PC-3 (cell line): ENCODE data around the gene ST6GALNAC1.

Experiments
- EZH2 ChIP-seq: fragments of 300-600 bp; sonication (generic); IDR thresholded peaks from one replicate; pipeline ENCODE4 v1.6.1; 2017; ENCODE audit warnings: antibody characterized with exemption, mild to moderate bottlenecking, low read length; ENCODE audit not compliant: unreplicated experiment
- TF ChIP-seq, protein P1 (sequence below): fragments of 300-600 bp; sonication (generic); conservative IDR thresholded peaks from 2 replicates; pipeline ENCODE4 v1.5.1; 2017; ENCODE audit warnings: antibody characterized with exemption, low read depth, mild to moderate bottlenecking, low read length

GRCh38 chr17:76579281-76579680 is 64.3 kb downstream of the ST6GALNAC1 start:
- no peak for TF ChIP-seq EZH2
- TF ChIP-seq, protein P1, sequence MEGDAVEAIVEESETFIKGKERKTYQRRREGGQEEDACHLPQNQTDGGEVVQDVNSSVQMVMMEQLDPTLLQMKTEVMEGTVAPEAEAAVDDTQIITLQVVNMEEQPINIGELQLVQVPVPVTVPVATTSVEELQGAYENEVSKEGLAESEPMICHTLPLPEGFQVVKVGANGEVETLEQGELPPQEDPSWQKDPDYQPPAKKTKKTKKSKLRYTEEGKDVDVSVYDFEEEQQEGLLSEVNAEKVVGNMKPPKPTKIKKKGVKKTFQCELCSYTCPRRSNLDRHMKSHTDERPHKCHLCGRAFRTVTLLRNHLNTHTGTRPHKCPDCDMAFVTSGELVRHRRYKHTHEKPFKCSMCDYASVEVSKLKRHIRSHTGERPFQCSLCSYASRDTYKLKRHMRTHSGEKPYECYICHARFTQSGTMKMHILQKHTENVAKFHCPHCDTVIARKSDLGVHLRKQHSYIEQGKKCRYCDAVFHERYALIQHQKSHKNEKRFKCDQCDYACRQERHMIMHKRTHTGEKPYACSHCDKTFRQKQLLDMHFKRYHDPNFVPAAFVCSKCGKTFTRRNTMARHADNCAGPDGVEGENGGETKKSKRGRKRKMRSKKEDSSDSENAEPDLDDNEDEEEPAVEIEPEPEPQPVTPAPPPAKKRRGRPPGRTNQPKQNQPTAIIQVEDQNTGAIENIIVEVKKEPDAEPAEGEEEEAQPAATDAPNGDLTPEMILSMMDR: no peak
